ENCODE data around the gene RTN1.

The RTN1 gene

GRCh38 chr14:59705245-59705644 lies 165.3 kb downstream of the RTN1 start:
- no peak for DNase-seq
- TF ChIP-seq CTCF (IDR thresholded peaks at IDR 0.05), result no peak
- Mint-ChIP-seq H3K36me3 (ENCODE audit: low read depth) (no peaks in the 10 kb centered on the region), H3K27me3 (ENCODE audit: low read depth, poor library complexity) (no peaks in the 10 kb centered on the region), H3K27ac (no peak overlapping the region), H3K4me3 (no peak overlapping the region), H3K9me3 (peaks cover 17% of the 10 kb centered on the region), H3K4me1 (peaks cover 5% of the 10 kb centered on the region)

GRCh38 chr14:59704054-59704645 lies 166.4 kb downstream of the RTN1 start:
- Mint-ChIP-seq H3K4me3 (no peak overlapping the region), H3K4me1 (peaks cover 5% of the 10 kb centered on the region), H3K27me3 (ENCODE audit: low read depth, poor library complexity) (no peaks in the 10 kb centered on the region), H3K36me3 (ENCODE audit: low read depth) (no peaks in the 10 kb centered on the region), H3K27ac (no peak overlapping the region), H3K9me3 (peaks cover 19% of the 10 kb centered on the region)
- no peak for DNase-seq
- TF ChIP-seq CTCF (IDR thresholded peaks at IDR 0.05), result no peak

GRCh38 chr14:59699442-59699841 lies 171.1 kb downstream of the RTN1 start:
- peaks cover 3% of the 10 kb centered on the region for H3K36me3 Mint-ChIP-seq (ENCODE audit: low read depth)
- peaks cover 25% of the 10 kb centered on the region for H3K9me3 Mint-ChIP-seq
- DNase-seq, result no peak
- no peak overlapping the region for H3K4me3 Mint-ChIP-seq
- TF ChIP-seq CTCF (IDR thresholded peaks at IDR 0.05), result no peak
- no peaks in the 10 kb centered on the region for H3K4me1 Mint-ChIP-seq
- H3K27me3 Mint-ChIP-seq (ENCODE audit: low read depth, poor library complexity), result no peaks in the 10 kb centered on the region
- no peak overlapping the region for H3K27ac Mint-ChIP-seq

- no peak overlapping the region for H3K4me3 Mint-ChIP-seq
- H3K4me1 Mint-ChIP-seq, result no peaks in the 10 kb centered on the region
- no peak for TF ChIP-seq CTCF (IDR thresholded peaks at IDR 0.05)
- no peaks in the 10 kb centered on the region for H3K27me3 Mint-ChIP-seq (ENCODE audit: low read depth, poor library complexity)
- no peak for DNase-seq
- H3K36me3 Mint-ChIP-seq (ENCODE audit: low read depth), result peaks cover 3% of the 10 kb centered on the region
- no peak overlapping the region for H3K27ac Mint-ChIP-seq
- peaks cover 25% of the 10 kb centered on the region for H3K9me3 Mint-ChIP-seq
Measured at GRCh38 chr14:59698793-59699192, 171.8 kb downstream of the RTN1 start.

GRCh38 chr14:59695198-59695597 lies 175.4 kb downstream of the RTN1 start:
- peaks cover 16% of the 10 kb centered on the region for H3K9me3 Mint-ChIP-seq
- peaks cover 3% of the 10 kb centered on the region for H3K27me3 Mint-ChIP-seq (ENCODE audit: low read depth, poor library complexity)
- H3K27ac Mint-ChIP-seq, result no peak overlapping the region
- no peak for TF ChIP-seq CTCF (IDR thresholded peaks at IDR 0.05)
- H3K36me3 Mint-ChIP-seq (ENCODE audit: low read depth), result peaks cover 3% of the 10 kb centered on the region
- no peaks in the 10 kb centered on the region for H3K4me1 Mint-ChIP-seq
- no peak overlapping the region for H3K4me3 Mint-ChIP-seq
- DNase-seq, result no peak

- Mint-ChIP-seq H3K27ac (no peak overlapping the region), H3K27me3 (ENCODE audit: low read depth, poor library complexity) (peaks cover 7% of the 10 kb centered on the region)
Measured at GRCh38 chr14:59691266-59691665, 179.3 kb downstream of the RTN1 start.

More at GRCh38 chr14:59691266-59691665, 179.3 kb downstream of the RTN1 start:
- TF ChIP-seq CTCF (IDR thresholded peaks at IDR 0.05), result no peak
- no peak for DNase-seq
- no peak overlapping the region for H3K4me3 Mint-ChIP-seq
- peaks cover 8% of the 10 kb centered on the region for H3K9me3 Mint-ChIP-seq
- H3K36me3 Mint-ChIP-seq (ENCODE audit: low read depth), result no peaks in the 10 kb centered on the region
- no peaks in the 10 kb centered on the region for H3K4me1 Mint-ChIP-seq

All from nephron progenitor cell (in vitro differentiated cells).